ENCODE data around the gene FOXK1.
A peak's percentile ranks its signal among the peaks of the same experiment; 100 is the strongest.

FOXK1 gene

DNA sequence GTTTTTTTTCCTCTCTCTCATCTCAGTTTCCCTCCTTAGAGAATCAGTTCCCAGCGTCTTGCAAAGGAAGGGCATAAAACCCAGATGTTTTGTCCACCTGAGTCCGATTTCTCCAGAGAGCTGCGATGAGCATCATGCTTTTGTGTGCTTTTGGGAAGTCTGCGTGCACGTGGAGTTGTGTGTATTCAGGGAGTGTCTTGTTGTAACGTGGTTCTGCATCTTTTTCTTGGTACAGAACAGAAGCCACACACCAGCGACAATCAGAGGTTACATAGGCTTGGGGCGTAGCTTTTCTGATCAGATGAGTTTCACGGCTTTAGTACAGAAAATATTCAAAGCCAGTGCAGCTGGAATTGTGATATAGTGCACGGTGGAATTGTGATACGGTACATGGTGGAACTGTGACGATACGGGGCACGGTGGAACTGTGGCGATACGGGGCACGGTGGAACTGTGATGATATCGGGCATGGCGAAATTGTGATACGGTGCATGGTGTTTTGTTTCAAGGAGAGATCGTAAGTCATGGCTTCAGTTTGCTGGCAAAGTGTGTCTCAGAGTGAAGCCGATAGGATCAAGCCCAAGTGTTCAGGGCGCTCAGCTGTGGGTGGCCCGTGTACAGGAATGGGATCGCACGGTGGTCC lies 32.8 kb downstream of the FOXK1 start:
- DNase-seq (ENCODE audit: low read depth): peak; percentile 74
- H3K4me3 ChIP-seq (ENCODE audit: low read depth, low read length): peak overlapping the region; percentile 63
- TF ChIP-seq CTCF (IDR thresholded peaks at IDR 0.05; ENCODE audit: low read depth, low read length) (no peak), MAX (IDR thresholded peaks at IDR 0.05; ENCODE audit: low read depth, low read length) (peak; percentile 92), MYC (IDR thresholded peaks at IDR 0.05; ENCODE audit: low read depth, low read length) (0 out of 2 replicates have a peak, but pooled peaks have one; percentile 59), POLR2A (IDR thresholded peaks at IDR 0.05; ENCODE audit: extremely low read depth, insufficient read length) (no peak)

DNA sequence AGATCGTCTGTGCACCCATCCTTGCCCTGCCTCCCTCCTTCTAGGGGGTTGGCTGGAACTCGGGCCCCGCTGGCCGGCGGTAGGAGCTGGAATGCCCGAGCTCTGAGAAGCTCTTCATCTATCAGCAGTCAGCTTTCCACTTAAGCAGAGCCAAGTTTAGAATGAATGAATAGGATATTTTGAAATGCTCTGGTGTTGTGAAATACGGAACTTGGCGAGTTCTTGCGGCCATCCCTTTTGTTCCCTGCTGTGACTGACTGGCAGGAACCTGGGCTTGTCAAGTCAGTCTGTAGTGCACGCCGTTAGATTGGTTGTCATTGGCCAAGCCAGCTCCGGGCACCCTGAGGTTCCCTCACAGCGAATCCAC lies 33.3 kb downstream of the FOXK1 start:
- TF ChIP-seq CTCF (IDR thresholded peaks at IDR 0.05; ENCODE audit: low read depth, low read length): no peak
- peak; percentile 93 for TF ChIP-seq MYC (IDR thresholded peaks at IDR 0.05; ENCODE audit: low read depth, low read length)
- TF ChIP-seq MAX (IDR thresholded peaks at IDR 0.05; ENCODE audit: low read depth, low read length): peak; percentile 91
- peak; percentile 39 for TF ChIP-seq POLR2A (IDR thresholded peaks at IDR 0.05; ENCODE audit: extremely low read depth, insufficient read length)
- peak; percentile 99 for DNase-seq (ENCODE audit: low read depth)
- peak overlapping the region; percentile 63 for H3K4me3 ChIP-seq (ENCODE audit: low read depth, low read length)

DNA sequence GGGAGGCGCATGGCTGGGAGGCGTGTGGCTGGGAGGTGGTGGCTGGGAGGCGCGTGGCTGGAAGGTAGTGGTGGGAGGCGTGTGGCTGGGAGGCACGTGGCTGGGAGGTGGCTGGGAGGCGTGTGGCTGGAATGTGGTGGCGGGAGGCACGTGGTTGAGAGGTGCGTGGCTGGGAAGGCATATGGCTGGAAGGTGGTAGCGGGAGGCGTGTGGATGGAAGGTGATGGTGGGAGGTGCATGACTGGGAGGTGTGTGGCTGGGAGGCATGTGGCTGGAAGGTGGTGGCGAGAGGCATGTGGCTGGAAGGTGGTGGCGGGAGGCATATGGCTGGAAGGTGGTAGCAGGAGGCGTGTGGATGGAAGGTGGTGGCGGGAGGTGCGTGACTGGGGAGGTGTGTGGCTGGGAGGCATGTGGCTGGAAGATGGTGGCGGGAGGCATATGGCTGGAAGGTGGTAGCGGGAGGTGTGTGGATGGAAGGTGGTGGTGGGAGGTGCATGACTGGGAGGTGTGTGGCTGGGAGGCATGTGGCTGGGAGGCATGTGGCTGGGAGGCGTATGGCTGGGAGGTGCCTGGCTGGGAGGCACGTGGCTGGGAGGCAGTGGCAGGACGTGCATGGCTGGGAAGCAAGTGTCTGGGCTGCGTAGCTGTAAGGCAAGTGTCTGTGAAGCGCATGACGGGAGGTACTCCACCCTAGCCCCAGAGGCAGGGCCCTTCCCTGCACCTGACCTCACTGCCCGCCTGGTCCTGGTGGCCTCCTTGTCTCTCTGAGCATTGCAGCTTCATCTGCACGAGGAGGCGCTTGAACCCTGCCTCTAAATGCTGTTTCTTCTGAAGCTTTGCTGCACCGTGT lies 35.1 kb downstream of the FOXK1 start:
- DNase-seq (ENCODE audit: low read depth): no peak
- no peak overlapping the region for H3K4me3 ChIP-seq (ENCODE audit: low read depth, low read length)
- TF ChIP-seq MYC (IDR thresholded peaks at IDR 0.05; ENCODE audit: low read depth, low read length) (no peak), CTCF (IDR thresholded peaks at IDR 0.05; ENCODE audit: low read depth, low read length) (no peak), MAX (IDR thresholded peaks at IDR 0.05; ENCODE audit: low read depth, low read length) (no peak), POLR2A (IDR thresholded peaks at IDR 0.05; ENCODE audit: extremely low read depth, insufficient read length) (no peak)

- no peak overlapping the region for H3K4me3 ChIP-seq (ENCODE audit: low read depth, low read length)
- TF ChIP-seq MAX (IDR thresholded peaks at IDR 0.05; ENCODE audit: low read depth, low read length) (no peak), POLR2A (IDR thresholded peaks at IDR 0.05; ENCODE audit: extremely low read depth, insufficient read length) (no peak)
- DNase-seq (ENCODE audit: low read depth): no peak
Measured at GRCh38 chr7:4718075-4718474, 36.0 kb downstream of the FOXK1 start.

GRCh38 chr7:4720225-4720624 lies 38.1 kb downstream of the FOXK1 start:
- TF ChIP-seq POLR2A (IDR thresholded peaks at IDR 0.05; ENCODE audit: extremely low read depth, insufficient read length): no peak
- no peak for TF ChIP-seq MYC (IDR thresholded peaks at IDR 0.05; ENCODE audit: low read depth, low read length)
- no peak for DNase-seq (ENCODE audit: low read depth)
- H3K4me3 ChIP-seq (ENCODE audit: low read depth, low read length): no peak overlapping the region

DNA sequence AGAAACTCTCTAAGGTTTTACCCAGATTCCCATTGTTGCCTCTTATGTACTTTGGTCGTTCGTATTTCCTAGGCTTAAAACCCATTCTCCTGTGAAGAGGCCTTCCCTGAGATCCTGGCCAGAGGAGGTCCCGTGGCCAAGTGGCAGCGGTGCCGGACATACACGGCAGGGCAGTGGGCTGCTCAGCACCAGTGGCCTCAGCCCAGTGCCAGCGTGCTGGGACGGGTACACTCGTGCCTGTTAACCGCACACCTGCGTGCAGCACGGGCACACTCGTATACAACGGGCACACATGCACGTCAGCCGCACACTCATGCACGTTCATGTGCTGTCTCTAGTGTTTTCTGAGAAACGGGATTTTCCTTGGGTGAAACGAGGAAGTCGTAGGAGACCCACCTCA lies 40.2 kb downstream of the FOXK1 start:
- no peak for DNase-seq (ENCODE audit: low read depth)
- H3K4me3 ChIP-seq (ENCODE audit: low read depth, low read length): no peak overlapping the region
- TF ChIP-seq CTCF (IDR thresholded peaks at IDR 0.05; ENCODE audit: low read depth, low read length) (no peak), MAX (IDR thresholded peaks at IDR 0.05; ENCODE audit: low read depth, low read length) (no peak), MYC (IDR thresholded peaks at IDR 0.05; ENCODE audit: low read depth, low read length) (no peak), POLR2A (IDR thresholded peaks at IDR 0.05; ENCODE audit: extremely low read depth, insufficient read length) (no peak)
